ENCODE data around the gene GFRA1. TPM values are rescaled to one million over a fixed set of nuclear protein-coding genes. Genes with fewer than 3 reads are reported as not detected.

The GFRA1 gene
- total and polyA plus RNA-seq, 7 experiments from 2014 or later: not detected

- H3K27me3 ChIP-seq (ENCODE audit: control insufficient read depth in 2 of 2, insufficient read depth in 2 of 2, low read length in 2 of 2): no peaks in the 10 kb centered on the region
- H3K27me3 Mint-ChIP-seq: peaks cover 0 to 7% (median 5%) of the 10 kb centered on the region in 5 donors
- H3K4me1 Mint-ChIP-seq: peaks cover 0 to 26% (median 11%) of the 10 kb centered on the region in 7 donors
- H3K9me3 Mint-ChIP-seq: peaks cover 0 to 6% (median 0%) of the 10 kb centered on the region in 11 donors
- ChIA-PET CTCF (no interaction called here), POLR2A (no interaction called here)
- peak overlapping the region in 8 of 10 donors; percentile 37 to 83 (median 72) for H3K4me3 Mint-ChIP-seq
- no peaks in the 10 kb centered on the region for H3K36me3 ChIP-seq (ENCODE audit: control insufficient read depth in 2 of 3, insufficient read depth in 3 of 3, low read length in 3 of 3)
- no peaks in the 10 kb centered on the region for H3K9me3 ChIP-seq (ENCODE audit: control insufficient read depth in 2 of 3, low read length in 3 of 3)
- intact Hi-C loops (cut with micrococcal nuclease): no loop called here
- peak overlapping the region; percentile 12 for H3K27ac ChIP-seq (ENCODE audit: low read depth, low read length)
- peak overlapping the region in 5 of 9 donors; percentile 60 to 93 (median 74) for H3K27ac Mint-ChIP-seq
- DNase-seq (peak in 4 of 9 donors; percentile 4 to 33 (median 26)), ATAC-seq (peak; percentile 48)
- no peaks in the 10 kb centered on the region for H3K4me1 ChIP-seq (ENCODE audit: control insufficient read depth in 2 of 2, insufficient read depth in 2 of 2, low read length in 2 of 2)
- no peaks in the 10 kb centered on the region for H3K36me3 Mint-ChIP-seq
- peak overlapping the region; percentile 9 for H3K4me3 ChIP-seq (ENCODE audit: low read length)
These were observed 125.7 kb downstream of the GFRA1 start for GRCh38 chr10:116147147-116147905.

GRCh38 chr10:116146372-116147140, 126.5 kb downstream of the GFRA1 start:
- intact Hi-C loops (cut with micrococcal nuclease): no loop called here
- peaks cover 0 to 3% (median 0%) of the 10 kb centered on the region in 11 donors for H3K9me3 Mint-ChIP-seq
- ChIA-PET CTCF (no interaction called here), POLR2A (no interaction called here)
- no peaks in the 10 kb centered on the region for H3K36me3 ChIP-seq (ENCODE audit: control insufficient read depth in 2 of 3, insufficient read depth in 3 of 3, low read length in 3 of 3)
- DNase-seq (no peak), ATAC-seq (no peak)
- H3K4me3 Mint-ChIP-seq: peak overlapping the region in 6 of 10 donors; percentile 71 to 83 (median 74)
- no peaks in the 10 kb centered on the region for H3K4me1 ChIP-seq (ENCODE audit: control insufficient read depth in 2 of 2, insufficient read depth in 2 of 2, low read length in 2 of 2)
- peaks cover 0 to 5% (median under 1%) of the 10 kb centered on the region in 5 donors for H3K27me3 Mint-ChIP-seq
- H3K27me3 ChIP-seq (ENCODE audit: control insufficient read depth in 2 of 2, insufficient read depth in 2 of 2, low read length in 2 of 2): no peaks in the 10 kb centered on the region
- peak overlapping the region; percentile 12 for H3K27ac ChIP-seq (ENCODE audit: low read depth, low read length)
- H3K36me3 Mint-ChIP-seq: no peaks in the 10 kb centered on the region
- H3K4me3 ChIP-seq (ENCODE audit: low read length): no peak overlapping the region
- H3K27ac Mint-ChIP-seq: peak overlapping the region in 4 of 9 donors; percentile 43 to 93 (median 70)
- H3K9me3 ChIP-seq (ENCODE audit: control insufficient read depth in 2 of 3, low read length in 3 of 3): no peaks in the 10 kb centered on the region
- peaks cover 0 to 26% (median 11%) of the 10 kb centered on the region in 7 donors for H3K4me1 Mint-ChIP-seq

GRCh38 chr10:116143673-116144222, 129.3 kb downstream of the GFRA1 start:
- POLR2A ChIA-PET: no interaction called here
- H3K27me3 Mint-ChIP-seq: peaks cover 0 to 13% (median 4%) of the 10 kb centered on the region in 5 donors
- no peaks in the 10 kb centered on the region for H3K9me3 ChIP-seq (ENCODE audit: control insufficient read depth in 2 of 3, low read length in 3 of 3)
- H3K27ac ChIP-seq (ENCODE audit: low read depth, low read length): no peak overlapping the region
- peaks cover 0 to 26% (median 11%) of the 10 kb centered on the region in 7 donors for H3K4me1 Mint-ChIP-seq
- CTCF ChIA-PET: no interaction called here
- ATAC-seq: no peak
- no peaks in the 10 kb centered on the region for H3K36me3 ChIP-seq (ENCODE audit: control insufficient read depth in 2 of 3, insufficient read depth in 3 of 3, low read length in 3 of 3)
- intact Hi-C loops (cut with micrococcal nuclease): no loop called here
- no peak for DNase-seq
- no peak overlapping the region for H3K4me3 ChIP-seq (ENCODE audit: low read length)
- H3K4me1 ChIP-seq (ENCODE audit: control insufficient read depth in 2 of 2, insufficient read depth in 2 of 2, low read length in 2 of 2): no peaks in the 10 kb centered on the region
- peaks cover 0 to 4% (median 0%) of the 10 kb centered on the region in 11 donors for H3K9me3 Mint-ChIP-seq
- H3K27ac Mint-ChIP-seq: no peak overlapping the region
- H3K4me3 Mint-ChIP-seq: no peak overlapping the region
- H3K36me3 Mint-ChIP-seq: no peaks in the 10 kb centered on the region
- no peaks in the 10 kb centered on the region for H3K27me3 ChIP-seq (ENCODE audit: control insufficient read depth in 2 of 2, insufficient read depth in 2 of 2, low read length in 2 of 2)

DNA sequence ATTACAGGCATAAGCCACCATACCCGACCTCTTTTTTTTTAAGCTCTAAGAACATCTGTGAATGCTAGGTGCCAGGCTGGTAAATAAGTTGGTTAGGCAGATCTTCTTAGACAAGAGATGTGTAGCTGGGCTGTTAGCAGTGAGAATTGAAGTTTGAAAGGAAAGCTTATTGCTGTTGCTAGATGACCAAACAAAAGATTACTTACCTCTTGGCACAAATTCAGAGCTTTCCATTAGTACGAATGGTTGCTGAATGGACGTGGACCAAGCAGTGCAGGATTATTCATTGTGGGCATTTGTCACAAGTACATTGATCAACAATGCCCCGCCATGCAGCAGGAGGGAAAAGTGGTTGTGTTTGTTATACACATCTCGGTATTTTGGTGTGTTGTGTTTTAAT, 131.2 kb downstream of the GFRA1 start:
- H3K27me3 Mint-ChIP-seq: peaks cover 0 to 19% (median 4%) of the 10 kb centered on the region in 5 donors
- POLR2A ChIA-PET: no interaction called here
- H3K36me3 ChIP-seq (ENCODE audit: control insufficient read depth in 2 of 3, insufficient read depth in 3 of 3, low read length in 3 of 3): no peaks in the 10 kb centered on the region
- ATAC-seq (no peak), DNase-seq (no peak)
- CTCF ChIA-PET: no interaction called here
- H3K27ac Mint-ChIP-seq: no peak overlapping the region
- no peak overlapping the region for H3K4me3 Mint-ChIP-seq
- H3K27me3 ChIP-seq (ENCODE audit: control insufficient read depth in 2 of 2, insufficient read depth in 2 of 2, low read length in 2 of 2): no peaks in the 10 kb centered on the region
- H3K36me3 Mint-ChIP-seq: no peaks in the 10 kb centered on the region
- H3K27ac ChIP-seq (ENCODE audit: low read depth, low read length): no peak overlapping the region
- no peaks in the 10 kb centered on the region for H3K4me1 ChIP-seq (ENCODE audit: control insufficient read depth in 2 of 2, insufficient read depth in 2 of 2, low read length in 2 of 2)
- peaks cover 0 to 8% (median 2%) of the 10 kb centered on the region in 7 donors for H3K4me1 Mint-ChIP-seq
- intact Hi-C loops (cut with micrococcal nuclease): no loop called here
- no peaks in the 10 kb centered on the region for H3K9me3 ChIP-seq (ENCODE audit: control insufficient read depth in 2 of 3, low read length in 3 of 3)
- H3K9me3 Mint-ChIP-seq: peaks cover 0 to 4% (median 0%) of the 10 kb centered on the region in 11 donors
- no peak overlapping the region for H3K4me3 ChIP-seq (ENCODE audit: low read length)

DNA sequence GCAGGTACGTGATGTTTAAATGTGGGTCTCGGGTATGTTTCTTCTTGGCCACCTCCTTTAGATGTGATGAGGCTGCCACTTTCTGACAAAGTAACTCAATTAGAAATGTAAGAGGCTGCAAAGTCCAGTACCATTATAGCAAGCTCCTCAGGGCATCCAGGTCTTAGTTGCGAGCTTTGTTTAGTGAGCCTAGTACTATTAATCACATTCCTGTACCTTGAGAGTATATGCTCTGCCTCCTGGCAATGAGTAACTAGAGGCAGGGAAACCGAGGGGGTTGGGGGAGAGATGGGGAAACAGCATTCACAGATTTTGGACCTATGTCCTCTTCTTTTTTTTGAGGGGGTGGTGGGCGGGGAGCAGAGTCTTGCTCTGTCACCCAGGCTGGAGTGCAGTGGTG, 131.8 kb downstream of the GFRA1 start:
- intact Hi-C loops (cut with micrococcal nuclease): no loop called here
- Mint-ChIP-seq H3K9me3 (peaks cover 0 to 4% (median 0%) of the 10 kb centered on the region in 11 donors), H3K4me3 (no peak overlapping the region), H3K4me1 (peaks cover 0 to 3% (median 0%) of the 10 kb centered on the region in 7 donors), H3K27ac (no peak overlapping the region), H3K27me3 (peaks cover 0 to 21% (median 4%) of the 10 kb centered on the region in 5 donors), H3K36me3 (no peaks in the 10 kb centered on the region)
- no peaks in the 10 kb centered on the region for H3K4me1 ChIP-seq (ENCODE audit: control insufficient read depth in 2 of 2, insufficient read depth in 2 of 2, low read length in 2 of 2)
- no peak overlapping the region for H3K4me3 ChIP-seq (ENCODE audit: low read length)
- ATAC-seq: no peak
- no peak for DNase-seq
- no peaks in the 10 kb centered on the region for H3K36me3 ChIP-seq (ENCODE audit: control insufficient read depth in 2 of 3, insufficient read depth in 3 of 3, low read length in 3 of 3)
- ChIA-PET POLR2A (no interaction called here), CTCF (no interaction called here)
- no peak overlapping the region for H3K27ac ChIP-seq (ENCODE audit: low read depth, low read length)
- no peaks in the 10 kb centered on the region for H3K27me3 ChIP-seq (ENCODE audit: control insufficient read depth in 2 of 2, insufficient read depth in 2 of 2, low read length in 2 of 2)
- no peaks in the 10 kb centered on the region for H3K9me3 ChIP-seq (ENCODE audit: control insufficient read depth in 2 of 3, low read length in 3 of 3)

GRCh38 chr10:116139886-116140285, 133.1 kb downstream of the GFRA1 start:
- Mint-ChIP-seq H3K36me3 (no peaks in the 10 kb centered on the region), H3K27me3 (peaks cover 0 to 21% (median 4%) of the 10 kb centered on the region in 5 donors), H3K4me1 (no peaks in the 10 kb centered on the region), H3K4me3 (no peak overlapping the region), H3K9me3 (peaks cover 0 to 4% (median 0%) of the 10 kb centered on the region in 11 donors), H3K27ac (no peak overlapping the region)
- ChIA-PET CTCF (no interaction called here), POLR2A (no interaction called here)
- H3K27ac ChIP-seq (ENCODE audit: low read depth, low read length): no peak overlapping the region
- ATAC-seq (no peak), DNase-seq (no peak)
- intact Hi-C loops (cut with micrococcal nuclease): no loop called here
- H3K36me3 ChIP-seq (ENCODE audit: control insufficient read depth in 2 of 3, insufficient read depth in 3 of 3, low read length in 3 of 3): no peaks in the 10 kb centered on the region
- no peak overlapping the region for H3K4me3 ChIP-seq (ENCODE audit: low read length)
- H3K9me3 ChIP-seq (ENCODE audit: control insufficient read depth in 2 of 3, low read length in 3 of 3): no peaks in the 10 kb centered on the region
- no peaks in the 10 kb centered on the region for H3K27me3 ChIP-seq (ENCODE audit: control insufficient read depth in 2 of 2, insufficient read depth in 2 of 2, low read length in 2 of 2)
- H3K4me1 ChIP-seq (ENCODE audit: control insufficient read depth in 2 of 2, insufficient read depth in 2 of 2, low read length in 2 of 2): no peaks in the 10 kb centered on the region
